HG02588 (cell line): ENCODE data around the gene RASGRP3.
A peak's percentile ranks its signal among the peaks of the same experiment; 100 is the strongest.

Source experiments
- ATAC-seq: cut with Tn5 transposase; IDR thresholded peaks from one replicate; pipeline ENCODE4 v1.9.1; 2021; ENCODE audit warnings: mild to moderate bottlenecking, moderate library complexity; ENCODE audit not compliant: unreplicated experiment

RASGRP3 gene

GRCh38 chr2:33491441-33492084 lies 15.1 kb downstream of the RASGRP3 start:
- no peak for ATAC-seq

GRCh38 chr2:33492399-33493134 lies 16.1 kb downstream of the RASGRP3 start:
- no peak for ATAC-seq

GRCh38 chr2:33494155-33494779 lies 17.8 kb downstream of the RASGRP3 start:
- peak; percentile 62 for ATAC-seq

- ATAC-seq, result no peak
Observed at GRCh38 chr2:33494877-33495641, 18.6 kb downstream of the RASGRP3 start.

- ATAC-seq, result no peak
Observed at GRCh38 chr2:33495683-33496082, 19.2 kb downstream of the RASGRP3 start.

GRCh38 chr2:33496150-33496549 lies 19.7 kb downstream of the RASGRP3 start:
- no peak for ATAC-seq

GRCh38 chr2:33496726-33497125 lies 20.3 kb downstream of the RASGRP3 start:
- ATAC-seq, result no peak

- ATAC-seq, result peak; percentile 31
Observed at GRCh38 chr2:33497221-33497650, 20.8 kb downstream of the RASGRP3 start.

GRCh38 chr2:33498291-33498956 lies 22.0 kb downstream of the RASGRP3 start:
- ATAC-seq, result no peak

- ATAC-seq, result no peak
Observed at GRCh38 chr2:33500177-33500576, 23.7 kb downstream of the RASGRP3 start.

- ATAC-seq, result no peak
Observed at GRCh38 chr2:33502025-33502424, 25.6 kb downstream of the RASGRP3 start.

- no peak for ATAC-seq
Observed at GRCh38 chr2:33503002-33503401, 26.6 kb downstream of the RASGRP3 start.

GRCh38 chr2:33505966-33506365 lies 29.5 kb downstream of the RASGRP3 start:
- ATAC-seq, result no peak

- ATAC-seq, result no peak
Observed at GRCh38 chr2:33509908-33510585, 33.6 kb downstream of the RASGRP3 start.

- ATAC-seq, result no peak
Observed at GRCh38 chr2:33510586-33510968, 34.1 kb downstream of the RASGRP3 start.

- ATAC-seq, result no peak
Observed at GRCh38 chr2:33511141-33511540, 34.7 kb downstream of the RASGRP3 start.

- no peak for ATAC-seq
Observed at GRCh38 chr2:33512112-33512511, 35.7 kb downstream of the RASGRP3 start.

- no peak for ATAC-seq
Observed at GRCh38 chr2:33513480-33513879, 37.0 kb downstream of the RASGRP3 start.

- ATAC-seq, result no peak
Observed at GRCh38 chr2:33516456-33516995, 40.1 kb downstream of the RASGRP3 start.

GRCh38 chr2:33518200-33518599 lies 41.8 kb downstream of the RASGRP3 start:
- ATAC-seq, result no peak
